Ovary (tissue), 3 donors: Measurements from ENCODE around the gene ZNF423.

ENCODE experiments used
- CTCF ChIP-seq, 3 donors: fragments of 450-650 bp in 2 of 3; fragments of 200-600 bp in 1 of 3; IDR thresholded peaks; one replicate each; pipeline versions ENCODE4 v1.5.1 to v1.8.0; 2016 to 2022; ENCODE audit warnings: antibody characterized with exemption in 3 of 3, mild to moderate bottlenecking in 1 of 3
- EP300 ChIP-seq: sonication (generic); formaldehyde crosslinking; IDR thresholded peaks from one replicate; pipeline ENCODE4 v1.6.1; 2017; ENCODE audit warnings: antibody characterized with exemption
- POLR2A ChIP-seq: fragments of 450-650 bp; IDR thresholded peaks from one replicate; pipeline ENCODE4 v1.6.1; 2017; ENCODE audit warnings: antibody characterized with exemption, mild to moderate bottlenecking, moderate library complexity
- donor health status: DM: no; HTN: no; CAD: no.

- TF ChIP-seq CTCF (IDR thresholded peaks at IDR 0.05), result no peak
- TF ChIP-seq POLR2A, result no peak
- no peak for TF ChIP-seq EP300
These were observed 227.8 kb downstream of the ZNF423 start for GRCh38 chr16:49628148-49628547.
